B cell (primary cell): ENCODE data around the gene NR5A2. TPM values are rescaled to one million over a fixed set of nuclear protein-coding genes. Genes with fewer than 3 reads are reported as not detected.

Source experiments
- ATAC-seq: fragments of 200-7000 bp; cut with Tn5 transposase; one replicate; pipeline ENCODE4 v1.10.0; 2021; ENCODE audit warnings: low read depth, mild to moderate bottlenecking, moderate number of reproducible peaks, moderate library complexity
- CTCF ChIA-PET: fragments of 350-600 bp; sonication (Branson Sonifier 250); formaldehyde crosslinking; loops from one replicate; lab custom pipeline; 2021; ENCODE audit warnings: antibody characterized with exemption, inconsistent platforms; lab: Charles Lee
- POLR2A ChIA-PET: fragments of 350-600 bp; sonication (Branson Sonifier 250); formaldehyde crosslinking; loops from one replicate; lab custom pipeline; 2021; ENCODE audit warnings: antibody characterized with exemption; lab: Charles Lee
- DNase-seq: peaks from one replicate; pipeline ENCODE4 v3.0.0; 2013
- H2AFZ ChIP-seq: 2 replicates; pipeline ENCODE4 v1.6.1; 2012; ENCODE audit warnings: mild to moderate bottlenecking, low read depth, low read length; ENCODE audit not compliant: insufficient read depth, poor library complexity, severe bottlenecking
- H3K27ac ChIP-seq, 2 donors: 1 replicate in 1 of 2; 2 replicates in 1 of 2; pipeline ENCODE4 v1.5.1; 2012 to 2013; ENCODE audit warnings: low read length in 2 of 2, mild to moderate bottlenecking in 2 of 2, moderate library complexity in 1 of 2
- H3K27me3 ChIP-seq, 4 experiments: fragments of 200-600 bp in 1 of 4; sonication (generic) in 1 of 4; replicated peaks in 1 of 4; 1 replicate in 2 of 4; 2 replicates in 2 of 4; pipeline versions ENCODE4 v1.6.1 to v1.7.0; 2013 to 2016; ENCODE audit warnings: low read length in 3 of 4, mild to moderate bottlenecking in 2 of 4, mixed read lengths in 1 of 4, moderate library complexity in 1 of 4; ENCODE audit not compliant: insufficient read depth in 4 of 4, control insufficient read depth in 3 of 4; ENCODE audit errors: control extremely low read depth in 1 of 4
- H3K36me3 ChIP-seq, 2 experiments: replicated peaks in 1 of 2; 1 replicate in 1 of 2; 2 replicates in 1 of 2; pipeline versions ENCODE4 v1.6.1 to v1.7.1; 2013; ENCODE audit warnings: low read length in 1 of 2; ENCODE audit not compliant: insufficient read depth in 2 of 2, control insufficient read depth in 1 of 2; ENCODE audit errors: control extremely low read depth in 1 of 2, extremely low read depth in 1 of 2
- H3K4me1 ChIP-seq, 2 donors: fragments of 200-600 bp in 1 of 2; sonication (generic) in 1 of 2; 1 replicate in 1 of 2; 2 replicates in 1 of 2; pipeline versions ENCODE4 v1.5.1 to v1.6.1; 2013 to 2017; ENCODE audit warnings: low read length in 2 of 2; ENCODE audit not compliant: control insufficient read depth in 2 of 2, insufficient read depth in 2 of 2
- H3K4me2 ChIP-seq: replicated peaks from 2 replicates; pipeline ENCODE3; 2012; ENCODE audit warnings: mild to moderate bottlenecking, low read depth, low read length; ENCODE audit not compliant: poor library complexity, severe bottlenecking
- H3K4me3 ChIP-seq, 5 experiments: fragments of 200-600 bp in 1 of 5; sonication (generic) in 1 of 5; 1 replicate in 3 of 5; 2 replicates in 2 of 5; pipeline versions ENCODE4 v1.5.1 to v1.7.0; 2011 to 2016; ENCODE audit warnings: low read length in 4 of 5, mild to moderate bottlenecking in 4 of 5, low read depth in 2 of 5, control low read depth in 1 of 5, moderate library complexity in 1 of 5; ENCODE audit not compliant: insufficient read depth in 1 of 5; ENCODE audit errors: control extremely low read depth in 1 of 5, extremely low read depth in 1 of 5
- H3K79me2 ChIP-seq: fragments of 200-600 bp; sonication (generic); one replicate; pipeline ENCODE4 v1.6.0; 2016; ENCODE audit warnings: low read length; ENCODE audit not compliant: control insufficient read depth, insufficient read depth
- H3K9ac ChIP-seq: fragments of 200-600 bp; sonication (generic); 2 replicates; pipeline ENCODE4 v1.6.1; 2017; ENCODE audit warnings: mild to moderate bottlenecking, low read length, moderate library complexity
- H3K9me3 ChIP-seq, 3 donors: one replicate each; pipeline versions ENCODE4 v1.6.1 to v1.7.1; 2013; ENCODE audit warnings: low read length in 2 of 3; ENCODE audit not compliant: control insufficient read depth in 2 of 3, insufficient read depth in 1 of 3; ENCODE audit errors: control extremely low read depth in 1 of 3
- H4K20me1 ChIP-seq: 2 replicates; pipeline ENCODE4 v1.6.0; 2012; ENCODE audit warnings: mild to moderate bottlenecking, low read length; ENCODE audit not compliant: insufficient read depth, control insufficient read depth, poor library complexity, severe bottlenecking
- H3K27ac Mint-ChIP-seq: one replicate; pipeline ENCODE4 v1.8.0; 2021; ENCODE audit warnings: mixed read lengths
- H3K27me3 Mint-ChIP-seq: one replicate; pipeline ENCODE4 v1.8.0; 2021; ENCODE audit warnings: mixed read lengths
- H3K4me1 Mint-ChIP-seq: one replicate; pipeline ENCODE4 v1.8.0; 2021; ENCODE audit warnings: mixed read lengths
- H3K4me3 Mint-ChIP-seq: one replicate; pipeline ENCODE4 v1.8.0; 2021; ENCODE audit warnings: mixed read lengths
- H3K9me3 Mint-ChIP-seq: one replicate; pipeline ENCODE4 v1.8.0; 2022; ENCODE audit warnings: mixed read lengths; ENCODE audit not compliant: insufficient read depth
- EZH2 ChIP-seq: IDR thresholded peaks from 2 replicates; pipeline ENCODE4 v1.6.1; 2012; ENCODE audit warnings: borderline replicate concordance, low read depth, mild to moderate bottlenecking, moderate library complexity, low read length; ENCODE audit not compliant: insufficient read depth, poor library complexity, severe bottlenecking
- WGBS: methylation state at CpG from one replicate; pipeline ENCODE4 v1.1.5; 2013; ENCODE audit warnings: missing lambda C conversion rate; ENCODE audit not compliant: insufficient coverage; 5-methylcytosine and 5-hydroxymethylcytosine counted together
- intact Hi-C: fragments of 100-400 bp; cut with micrococcal nuclease; formaldehyde crosslinking; loops from one replicate; pipeline ENCODE4 v1.10.0; 2022
- polyA plus RNA-seq: library from polyadenylated mRNA; depleted of rRNA; stranded (reverse); fragments of >200 nt; gene quantifications from 2 replicates; pipeline ENCODE4 v1.2.3, GENCODE V29; 2012
- total RNA-seq, 2 donors: library from RNA; stranded (reverse); fragments of 120-200 nt in 1 of 2; gene quantifications; 1 replicate in 1 of 2; 2 replicates in 1 of 2; pipeline versions ENCODE4 v1.2.3 to v1.2.4, GENCODE V29; 2013 to 2022
- TF ChIP-seq, protein P1 (sequence below): fragments of 200-600 bp; IDR thresholded peaks from one replicate; pipeline ENCODE4 v1.8.0; 2022; ENCODE audit warnings: antibody characterized with exemption, mild to moderate bottlenecking

NR5A2 gene
- total and polyA plus RNA-seq, 2 donors (not counting 1 experiment from before 2014, with no cell fraction given) = 0.07 TPM; not detected in 1

- Histone ChIP-seq H3K27me3 (no peaks in the 10 kb centered on the region), H3K4me1 (no peaks in the 10 kb centered on the region), H3K36me3 (no peaks in the 10 kb centered on the region), H3K9ac (no peak overlapping the region), H3K79me2 (no peaks in the 10 kb centered on the region), H2AFZ (no peak overlapping the region), H3K4me3 (no peak overlapping the region), H3K9me3 (no peaks in the 10 kb centered on the region), H4K20me1 (no peaks in the 10 kb centered on the region), H3K4me2 (no peak overlapping the region), H3K27ac (no peak overlapping the region)
- no peak overlapping the region for H3K27ac Mint-ChIP-seq
- H3K4me3 Mint-ChIP-seq = no peak overlapping the region
- H3K27me3 Mint-ChIP-seq = peaks cover 24% of the 10 kb centered on the region
- H3K4me1 Mint-ChIP-seq = peaks cover 5% of the 10 kb centered on the region
- H3K9me3 Mint-ChIP-seq = no peaks in the 10 kb centered on the region
- WGBS = 80% methylated on average over 2 of the region's 8 CpGs
- no peak for ATAC-seq
- ChIA-PET POLR2A (no interaction called here), CTCF (no interaction called here)
- DNase-seq = no peak
- intact Hi-C loops = no loop called here
- TF ChIP-seq EZH2 = no peak
- TF ChIP-seq, protein P1, sequence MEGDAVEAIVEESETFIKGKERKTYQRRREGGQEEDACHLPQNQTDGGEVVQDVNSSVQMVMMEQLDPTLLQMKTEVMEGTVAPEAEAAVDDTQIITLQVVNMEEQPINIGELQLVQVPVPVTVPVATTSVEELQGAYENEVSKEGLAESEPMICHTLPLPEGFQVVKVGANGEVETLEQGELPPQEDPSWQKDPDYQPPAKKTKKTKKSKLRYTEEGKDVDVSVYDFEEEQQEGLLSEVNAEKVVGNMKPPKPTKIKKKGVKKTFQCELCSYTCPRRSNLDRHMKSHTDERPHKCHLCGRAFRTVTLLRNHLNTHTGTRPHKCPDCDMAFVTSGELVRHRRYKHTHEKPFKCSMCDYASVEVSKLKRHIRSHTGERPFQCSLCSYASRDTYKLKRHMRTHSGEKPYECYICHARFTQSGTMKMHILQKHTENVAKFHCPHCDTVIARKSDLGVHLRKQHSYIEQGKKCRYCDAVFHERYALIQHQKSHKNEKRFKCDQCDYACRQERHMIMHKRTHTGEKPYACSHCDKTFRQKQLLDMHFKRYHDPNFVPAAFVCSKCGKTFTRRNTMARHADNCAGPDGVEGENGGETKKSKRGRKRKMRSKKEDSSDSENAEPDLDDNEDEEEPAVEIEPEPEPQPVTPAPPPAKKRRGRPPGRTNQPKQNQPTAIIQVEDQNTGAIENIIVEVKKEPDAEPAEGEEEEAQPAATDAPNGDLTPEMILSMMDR = no peak
These were observed 79.5 kb downstream of the NR5A2 start for GRCh38 chr1:200107004-200107470.

DNA sequence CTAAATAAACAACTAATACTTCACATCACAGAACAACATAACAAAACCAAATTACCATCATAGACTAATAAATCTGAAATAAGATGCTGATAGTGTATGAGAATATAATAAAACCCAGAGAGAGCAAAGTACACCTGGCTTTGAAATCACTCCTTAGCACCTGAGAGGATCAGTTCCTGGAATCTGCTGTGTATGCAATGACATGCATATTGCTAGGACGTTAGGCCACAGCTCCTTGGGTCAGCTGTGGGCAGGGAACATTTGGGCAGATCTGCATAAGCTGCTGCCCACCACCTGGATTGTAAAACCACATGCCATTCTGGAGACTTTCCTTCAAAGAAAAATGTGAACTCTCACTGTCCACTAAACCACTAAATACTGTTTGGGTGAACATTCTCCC lies 81.1 kb downstream of the NR5A2 start:
- DNase-seq (no peak), ATAC-seq (no peak)
- no peak overlapping the region for H3K9ac ChIP-seq
- H3K27ac Mint-ChIP-seq = no peak overlapping the region
- no peaks in the 10 kb centered on the region for H3K9me3 Mint-ChIP-seq
- no peaks in the 10 kb centered on the region for H3K9me3 ChIP-seq
- no peaks in the 10 kb centered on the region for H4K20me1 ChIP-seq
- H3K27ac ChIP-seq = no peak overlapping the region
- peaks cover 5% of the 10 kb centered on the region for H3K4me1 Mint-ChIP-seq
- intact Hi-C loops = no loop called here
- no peak overlapping the region for H3K4me2 ChIP-seq
- H3K4me1 ChIP-seq = no peaks in the 10 kb centered on the region
- no peaks in the 10 kb centered on the region for H3K36me3 ChIP-seq
- no peaks in the 10 kb centered on the region for H3K79me2 ChIP-seq
- POLR2A ChIA-PET = no interaction called here
- TF ChIP-seq EZH2 = no peak
- TF ChIP-seq, protein P1 = no peak
- H3K27me3 ChIP-seq = no peaks in the 10 kb centered on the region
- no peak overlapping the region for H2AFZ ChIP-seq
- no peak overlapping the region for H3K4me3 Mint-ChIP-seq
- H3K27me3 Mint-ChIP-seq = peaks cover 24% of the 10 kb centered on the region
- CTCF ChIA-PET = no interaction called here
- 73% methylated on average over 1 of the region's 1 CpG for WGBS
- H3K4me3 ChIP-seq = no peak overlapping the region
